GM23248 (cell line): Measurements from ENCODE around the gene SNCG.

Experiments
- EZH2 ChIP-seq: fragments of 200-600 bp; sonication (generic); IDR thresholded peaks from 2 replicates; pipeline ENCODE4 v1.6.1; 2018; ENCODE audit warnings: antibody characterized with exemption, mild to moderate bottlenecking; ENCODE audit not compliant: insufficient read depth, poor library complexity, severe bottlenecking
- EZH2phosphoT487 ChIP-seq: fragments of 200-600 bp; sonication (generic); IDR thresholded peaks from 2 replicates; pipeline ENCODE4 v1.6.1; 2018; ENCODE audit warnings: antibody characterized with exemption, moderate library complexity, mild to moderate bottlenecking, low read depth; ENCODE audit not compliant: insufficient read depth

- TF ChIP-seq EZH2 = no peak
- TF ChIP-seq EZH2phosphoT487 = no peak
Observed at GRCh38 chr10:87000491-87000890, 42.1 kb downstream of the SNCG start.
